Jurkat, Clone E6-1 (cell line): ENCODE measurements around the gene KLHL18.
A peak's percentile ranks its signal among the peaks of the same experiment; 100 is the strongest.
"Not testable (repeated sequence)": the region's sequence is repeated elsewhere in the genome, so short reads cannot be mapped to it uniquely, and the experiment has no call there.

Experiments
- DNase-seq: peaks from one replicate; pipeline ENCODE4 v3.0.0-alpha.2; 2011; ENCODE audit warnings: low read depth, low spot score
- H3K4me3 ChIP-seq: 2 replicates; pipeline ENCODE4 v1.5.1; 2011; ENCODE audit warnings: mild to moderate bottlenecking, low read length, control low read depth, moderate library complexity

KLHL18 gene

GRCh38 chr3:47301456-47301855, 18.7 kb downstream of the KLHL18 start:
- no peak for DNase-seq
- H3K4me3 ChIP-seq: no peak overlapping the region

GRCh38 chr3:47306022-47306421, 23.3 kb downstream of the KLHL18 start:
- H3K4me3 ChIP-seq: no peak overlapping the region
- no peak for DNase-seq

GRCh38 chr3:47309231-47309630, 26.5 kb downstream of the KLHL18 start:
- H3K4me3 ChIP-seq, DNase-seq: not testable (repeated sequence)

- DNase-seq: no peak
- no peak overlapping the region for H3K4me3 ChIP-seq
Observed at GRCh38 chr3:47310391-47310790, 27.6 kb downstream of the KLHL18 start.

- no peak overlapping the region for H3K4me3 ChIP-seq
- no peak for DNase-seq
Observed at GRCh38 chr3:47313341-47314055, 30.8 kb downstream of the KLHL18 start.

- H3K4me3 ChIP-seq: no peak overlapping the region
- no peak for DNase-seq
Observed at GRCh38 chr3:47314056-47314764, 31.5 kb downstream of the KLHL18 start.

GRCh38 chr3:47315069-47315647, 32.4 kb downstream of the KLHL18 start:
- no peak for DNase-seq
- no peak overlapping the region for H3K4me3 ChIP-seq

GRCh38 chr3:47316151-47316550, 33.4 kb downstream of the KLHL18 start:
- not testable (repeated sequence) for H3K4me3 ChIP-seq, DNase-seq

- no peak overlapping the region for H3K4me3 ChIP-seq
- no peak for DNase-seq
Observed at GRCh38 chr3:47318916-47319315, 36.2 kb downstream of the KLHL18 start.

- DNase-seq: no peak
Observed at GRCh38 chr3:47319956-47320355, 37.2 kb downstream of the KLHL18 start.

GRCh38 chr3:47323431-47324277, 40.9 kb downstream of the KLHL18 start:
- no peak overlapping the region for H3K4me3 ChIP-seq
- DNase-seq: no peak

More at GRCh38 chr3:47319956-47320355, 37.2 kb downstream of the KLHL18 start:
- H3K4me3 ChIP-seq: no peak overlapping the region

- peak; percentile 44 for DNase-seq
- no peak overlapping the region for H3K4me3 ChIP-seq
Observed at GRCh38 chr3:47324278-47324865, 41.6 kb downstream of the KLHL18 start.

GRCh38 chr3:47333907-47334306, 51.2 kb downstream of the KLHL18 start:
- H3K4me3 ChIP-seq: no peak overlapping the region
- DNase-seq: no peak

GRCh38 chr3:47337656-47338055, 54.9 kb downstream of the KLHL18 start:
- H3K4me3 ChIP-seq: no peak overlapping the region
- DNase-seq: no peak

GRCh38 chr3:47339951-47340350, 57.2 kb downstream of the KLHL18 start:
- DNase-seq: no peak
- H3K4me3 ChIP-seq: no peak overlapping the region

GRCh38 chr3:47340866-47341265, 58.1 kb downstream of the KLHL18 start:
- DNase-seq: no peak
- H3K4me3 ChIP-seq: no peak overlapping the region

- DNase-seq: no peak
Observed at GRCh38 chr3:47342151-47342550, 59.4 kb downstream of the KLHL18 start.

GRCh38 chr3:47342812-47343211, 60.1 kb downstream of the KLHL18 start:
- no peak overlapping the region for H3K4me3 ChIP-seq
- no peak for DNase-seq

More at GRCh38 chr3:47342151-47342550, 59.4 kb downstream of the KLHL18 start:
- H3K4me3 ChIP-seq: no peak overlapping the region

- no peak for DNase-seq
- no peak overlapping the region for H3K4me3 ChIP-seq
Observed at GRCh38 chr3:47343471-47343971, 60.8 kb downstream of the KLHL18 start.
